ENCODE results near the gene LRP1B. TPM values are rescaled to one million over a fixed set of nuclear protein-coding genes. Genes with fewer than 3 reads are reported as not detected.

The LRP1B gene
- total RNA-seq, 4 donors from 2014 or later: 0.85 to 3.3 (median 1.1) TPM; not detected in 1

- H3K27me3 ChIP-seq: no peaks in the 10 kb centered on the region
- no peaks in the 10 kb centered on the region for H3K4me1 ChIP-seq
- H3K27ac ChIP-seq: no peak overlapping the region
- no peak overlapping the region for H3K4me3 ChIP-seq
- H3K9me3 ChIP-seq: no peaks in the 10 kb centered on the region
- TF ChIP-seq CTCF (IDR thresholded peaks at IDR 0.05) (no peak), POLR2A (IDR thresholded peaks at IDR 0.05) (no peak)
- no peak for DNase-seq
- H3K36me3 ChIP-seq: no peaks in the 10 kb centered on the region
Measured at GRCh38 chr2:140998577-140998976, 1132.2 kb downstream of the LRP1B start.

- H3K27me3 ChIP-seq: no peaks in the 10 kb centered on the region
- no peaks in the 10 kb centered on the region for H3K4me1 ChIP-seq
- H3K4me3 ChIP-seq: no peak overlapping the region
- H3K27ac ChIP-seq: no peak overlapping the region
- DNase-seq: no peak
- TF ChIP-seq CTCF (IDR thresholded peaks at IDR 0.05) (no peak), POLR2A (IDR thresholded peaks at IDR 0.05) (no peak)
- no peaks in the 10 kb centered on the region for H3K9me3 ChIP-seq
- H3K36me3 ChIP-seq: no peaks in the 10 kb centered on the region
Measured at GRCh38 chr2:140998017-140998416, 1132.8 kb downstream of the LRP1B start.

GRCh38 chr2:140994856-140995255 lies 1136.0 kb downstream of the LRP1B start:
- Histone ChIP-seq H3K36me3 (no peaks in the 10 kb centered on the region), H3K4me3 (no peak overlapping the region), H3K4me1 (no peaks in the 10 kb centered on the region), H3K9me3 (no peaks in the 10 kb centered on the region), H3K27ac (no peak overlapping the region), H3K27me3 (no peaks in the 10 kb centered on the region)
- no peak for TF ChIP-seq POLR2A (IDR thresholded peaks at IDR 0.05)
- no peak for TF ChIP-seq CTCF (IDR thresholded peaks at IDR 0.05)
- DNase-seq: no peak

GRCh38 chr2:140990416-140990815 lies 1140.4 kb downstream of the LRP1B start:
- H3K9me3 ChIP-seq: no peaks in the 10 kb centered on the region

GRCh38 chr2:140988597-140988996 lies 1142.2 kb downstream of the LRP1B start:
- Histone ChIP-seq H3K36me3 (no peaks in the 10 kb centered on the region), H3K27me3 (no peaks in the 10 kb centered on the region), H3K4me1 (no peaks in the 10 kb centered on the region), H3K9me3 (no peaks in the 10 kb centered on the region), H3K27ac (no peak overlapping the region), H3K4me3 (no peak overlapping the region)
- no peak for TF ChIP-seq CTCF (IDR thresholded peaks at IDR 0.05)
- TF ChIP-seq POLR2A (IDR thresholded peaks at IDR 0.05): no peak
- no peak for DNase-seq

More at GRCh38 chr2:140990416-140990815, 1140.4 kb downstream of the LRP1B start:
- TF ChIP-seq POLR2A (IDR thresholded peaks at IDR 0.05) (no peak), CTCF (IDR thresholded peaks at IDR 0.05) (no peak)
- DNase-seq: no peak
- Histone ChIP-seq H3K27me3 (no peaks in the 10 kb centered on the region), H3K4me3 (no peak overlapping the region), H3K4me1 (no peaks in the 10 kb centered on the region), H3K27ac (no peak overlapping the region), H3K36me3 (no peaks in the 10 kb centered on the region)

GRCh38 chr2:140986456-140986855 lies 1144.4 kb downstream of the LRP1B start:
- H3K4me3 ChIP-seq: no peak overlapping the region
- no peaks in the 10 kb centered on the region for H3K4me1 ChIP-seq
- TF ChIP-seq CTCF (IDR thresholded peaks at IDR 0.05) (no peak), POLR2A (IDR thresholded peaks at IDR 0.05) (no peak)
- DNase-seq: no peak
- H3K27me3 ChIP-seq: no peaks in the 10 kb centered on the region
- no peaks in the 10 kb centered on the region for H3K9me3 ChIP-seq
- H3K27ac ChIP-seq: no peak overlapping the region
- no peaks in the 10 kb centered on the region for H3K36me3 ChIP-seq

All from Peyer's patch (tissue), 4 donors.